IMR-90 (cell line): Measurements from ENCODE around the gene ARHGAP21.

Source experiments
- CTCF ChIP-seq: conservative IDR thresholded peaks from 2 replicates; pipeline ENCODE4 v1.5.1; 2012; ENCODE audit warnings: mild to moderate bottlenecking, low read depth, low read length, improper control_type of control experiment
- MAZ ChIP-seq: IDR thresholded peaks from 2 replicates; pipeline ENCODE4 v1.6.1; 2012; ENCODE audit warnings: low read depth, mild to moderate bottlenecking, low read length, improper control_type of control experiment, moderate library complexity, borderline replicate concordance
- POLR2A ChIP-seq: IDR thresholded peaks from 2 replicates; pipeline ENCODE4 v1.6.1; 2012; ENCODE audit warnings: mild to moderate bottlenecking, low read depth, low read length
- RAD21 ChIP-seq: IDR thresholded peaks from 2 replicates; pipeline ENCODE4 v1.6.1; 2012; ENCODE audit warnings: low read length, improper control_type of control experiment
- SMC3 ChIP-seq: fragments of 150-350 bp; IDR thresholded peaks from 2 replicates; pipeline ENCODE4 v1.6.1; 2016; ENCODE audit warnings: low read depth, mild to moderate bottlenecking, antibody characterized with exemption, low read length, moderate library complexity

- TF ChIP-seq CTCF = peak; percentile 70
- TF ChIP-seq POLR2A = no peak
- TF ChIP-seq MAZ = no peak
- peak; percentile 57 for TF ChIP-seq SMC3
- TF ChIP-seq RAD21 = peak; percentile 60
Measured at GRCh38 chr10:24617771-24618396, 105.8 kb downstream of the ARHGAP21 start.
